ENCODE data around the gene MPZL1. TPM values are rescaled to one million over a fixed set of nuclear protein-coding genes. Genes with fewer than 3 reads are reported as not detected.

The MPZL1 gene
- total RNA-seq, 1 experiment from 2014 or later: 71.7 TPM

GRCh38 chr1:167683226-167683625 is 38.6 kb upstream of the MPZL1 start:
- no peak overlapping the region for H3K4me3 Mint-ChIP-seq
- ATAC-seq: no peak
- no peaks in the 10 kb centered on the region for H3K27me3 Mint-ChIP-seq (ENCODE audit: low read depth)
- H3K36me3 Mint-ChIP-seq: no peaks in the 10 kb centered on the region
- no peak for DNase-seq (ENCODE audit: low spot score)
- no peaks in the 10 kb centered on the region for H3K9me3 Mint-ChIP-seq
- CTCF ChIA-PET: no interaction called here
- no peak overlapping the region for H3K27ac Mint-ChIP-seq
- peaks cover 34% of the 10 kb centered on the region for H3K4me1 Mint-ChIP-seq
- TF ChIP-seq PRRX2 (CRISPR knock-in tag; IDR thresholded peaks at IDR 0.05) (no peak), KAT7 (CRISPR knock-in tag; IDR thresholded peaks at IDR 0.05; ENCODE audit: borderline replicate concordance) (no peak), ESRRA (CRISPR knock-in tag; IDR thresholded peaks at IDR 0.05; ENCODE audit: borderline replicate concordance) (no peak), HMGA2 (CRISPR knock-in tag; IDR thresholded peaks at IDR 0.05) (no peak), GABPB1 (CRISPR knock-in tag; IDR thresholded peaks at IDR 0.05) (no peak), ZNF512 (CRISPR knock-in tag; IDR thresholded peaks at IDR 0.05; ENCODE audit: borderline replicate concordance) (no peak), HMGXB4 (CRISPR knock-in tag; IDR thresholded peaks at IDR 0.05) (no peak), ZMAT4 (CRISPR knock-in tag; IDR thresholded peaks at IDR 0.05) (no peak), RORB (CRISPR knock-in tag; IDR thresholded peaks at IDR 0.05) (no peak), TP53 (CRISPR knock-in tag; IDR thresholded peaks at IDR 0.05) (no peak), TEAD4 (CRISPR knock-in tag; IDR thresholded peaks at IDR 0.05) (no peak), ZNF532 (CRISPR knock-in tag; IDR thresholded peaks at IDR 0.05; ENCODE audit: borderline replicate concordance) (no peak)
- POLR2A ChIA-PET: no interaction called here

GRCh38 chr1:167683641-167684502 is 37.9 kb upstream of the MPZL1 start:
- Mint-ChIP-seq H3K4me1 (peaks cover 34% of the 10 kb centered on the region), H3K27me3 (ENCODE audit: low read depth) (no peaks in the 10 kb centered on the region), H3K4me3 (no peak overlapping the region), H3K27ac (peak overlapping the region; percentile 25; the same call in 1 of the 2 replicates), H3K36me3 (no peaks in the 10 kb centered on the region), H3K9me3 (no peaks in the 10 kb centered on the region)
- DNase-seq (ENCODE audit: low spot score) (peak; percentile 55), ATAC-seq (peak; percentile 84)
- TF ChIP-seq, protein P1, sequence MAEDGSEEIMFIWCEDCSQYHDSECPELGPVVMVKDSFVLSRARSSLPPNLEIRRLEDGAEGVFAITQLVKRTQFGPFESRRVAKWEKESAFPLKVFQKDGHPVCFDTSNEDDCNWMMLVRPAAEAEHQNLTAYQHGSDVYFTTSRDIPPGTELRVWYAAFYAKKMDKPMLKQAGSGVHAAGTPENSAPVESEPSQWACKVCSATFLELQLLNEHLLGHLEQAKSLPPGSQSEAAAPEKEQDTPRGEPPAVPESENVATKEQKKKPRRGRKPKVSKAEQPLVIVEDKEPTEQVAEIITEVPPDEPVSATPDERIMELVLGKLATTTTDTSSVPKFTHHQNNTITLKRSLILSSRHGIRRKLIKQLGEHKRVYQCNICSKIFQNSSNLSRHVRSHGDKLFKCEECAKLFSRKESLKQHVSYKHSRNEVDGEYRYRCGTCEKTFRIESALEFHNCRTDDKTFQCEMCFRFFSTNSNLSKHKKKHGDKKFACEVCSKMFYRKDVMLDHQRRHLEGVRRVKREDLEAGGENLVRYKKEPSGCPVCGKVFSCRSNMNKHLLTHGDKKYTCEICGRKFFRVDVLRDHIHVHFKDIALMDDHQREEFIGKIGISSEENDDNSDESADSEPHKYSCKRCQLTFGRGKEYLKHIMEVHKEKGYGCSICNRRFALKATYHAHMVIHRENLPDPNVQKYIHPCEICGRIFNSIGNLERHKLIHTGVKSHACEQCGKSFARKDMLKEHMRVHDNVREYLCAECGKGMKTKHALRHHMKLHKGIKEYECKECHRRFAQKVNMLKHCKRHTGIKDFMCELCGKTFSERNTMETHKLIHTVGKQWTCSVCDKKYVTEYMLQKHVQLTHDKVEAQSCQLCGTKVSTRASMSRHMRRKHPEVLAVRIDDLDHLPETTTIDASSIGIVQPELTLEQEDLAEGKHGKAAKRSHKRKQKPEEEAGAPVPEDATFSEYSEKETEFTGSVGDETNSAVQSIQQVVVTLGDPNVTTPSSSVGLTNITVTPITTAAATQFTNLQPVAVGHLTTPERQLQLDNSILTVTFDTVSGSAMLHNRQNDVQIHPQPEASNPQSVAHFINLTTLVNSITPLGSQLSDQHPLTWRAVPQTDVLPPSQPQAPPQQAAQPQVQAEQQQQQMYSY (CRISPR knock-in tag; IDR thresholded peaks at IDR 0.05): peak; percentile 90
- no peak for TF ChIP-seq ZNF416 (CRISPR knock-in tag; IDR thresholded peaks at IDR 0.05)
- TF ChIP-seq E2F4 (CRISPR knock-in tag; IDR thresholded peaks at IDR 0.05; ENCODE audit: borderline replicate concordance, low read depth): no peak
- ChIA-PET POLR2A (no interaction called here), CTCF (no interaction called here)

All from WTC11 (cell line).